Measurements from ENCODE around the gene LRRC37A3.
"Not testable (repeated sequence)": the region's sequence is repeated elsewhere in the genome, so short reads cannot be mapped to it uniquely, and the experiment has no call there.

LRRC37A3 gene

DNA sequence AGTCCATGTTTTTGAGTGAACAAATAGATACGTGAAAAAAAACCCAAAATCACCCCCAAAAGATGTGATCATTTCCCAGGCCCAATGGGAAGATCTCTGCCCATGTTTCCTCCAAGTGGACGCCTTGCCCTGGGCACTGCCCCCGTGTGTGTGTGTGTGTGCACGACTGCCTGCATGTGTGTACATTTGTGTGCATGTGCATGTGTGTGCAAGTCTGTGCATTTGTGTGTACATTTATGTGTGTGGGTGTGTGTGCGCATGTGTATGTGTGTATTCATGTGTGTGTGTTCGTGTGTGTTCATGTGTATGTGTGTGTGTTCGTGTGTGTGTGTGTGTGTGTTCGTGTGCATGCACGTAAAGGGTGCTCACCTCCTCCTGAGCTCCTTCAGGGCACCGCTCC lies 16.8 kb upstream of the LRRC37A3 start:
- H3K4me3 ChIP-seq (ENCODE audit: low read length): no peak overlapping the region
- DNase-seq (ENCODE audit: low read depth): no peak
- TF ChIP-seq, protein P1, sequence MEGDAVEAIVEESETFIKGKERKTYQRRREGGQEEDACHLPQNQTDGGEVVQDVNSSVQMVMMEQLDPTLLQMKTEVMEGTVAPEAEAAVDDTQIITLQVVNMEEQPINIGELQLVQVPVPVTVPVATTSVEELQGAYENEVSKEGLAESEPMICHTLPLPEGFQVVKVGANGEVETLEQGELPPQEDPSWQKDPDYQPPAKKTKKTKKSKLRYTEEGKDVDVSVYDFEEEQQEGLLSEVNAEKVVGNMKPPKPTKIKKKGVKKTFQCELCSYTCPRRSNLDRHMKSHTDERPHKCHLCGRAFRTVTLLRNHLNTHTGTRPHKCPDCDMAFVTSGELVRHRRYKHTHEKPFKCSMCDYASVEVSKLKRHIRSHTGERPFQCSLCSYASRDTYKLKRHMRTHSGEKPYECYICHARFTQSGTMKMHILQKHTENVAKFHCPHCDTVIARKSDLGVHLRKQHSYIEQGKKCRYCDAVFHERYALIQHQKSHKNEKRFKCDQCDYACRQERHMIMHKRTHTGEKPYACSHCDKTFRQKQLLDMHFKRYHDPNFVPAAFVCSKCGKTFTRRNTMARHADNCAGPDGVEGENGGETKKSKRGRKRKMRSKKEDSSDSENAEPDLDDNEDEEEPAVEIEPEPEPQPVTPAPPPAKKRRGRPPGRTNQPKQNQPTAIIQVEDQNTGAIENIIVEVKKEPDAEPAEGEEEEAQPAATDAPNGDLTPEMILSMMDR (IDR thresholded peaks at IDR 0.05; ENCODE audit: insufficient read depth, low read depth, low read length, missing control alignments): no peak

DNA sequence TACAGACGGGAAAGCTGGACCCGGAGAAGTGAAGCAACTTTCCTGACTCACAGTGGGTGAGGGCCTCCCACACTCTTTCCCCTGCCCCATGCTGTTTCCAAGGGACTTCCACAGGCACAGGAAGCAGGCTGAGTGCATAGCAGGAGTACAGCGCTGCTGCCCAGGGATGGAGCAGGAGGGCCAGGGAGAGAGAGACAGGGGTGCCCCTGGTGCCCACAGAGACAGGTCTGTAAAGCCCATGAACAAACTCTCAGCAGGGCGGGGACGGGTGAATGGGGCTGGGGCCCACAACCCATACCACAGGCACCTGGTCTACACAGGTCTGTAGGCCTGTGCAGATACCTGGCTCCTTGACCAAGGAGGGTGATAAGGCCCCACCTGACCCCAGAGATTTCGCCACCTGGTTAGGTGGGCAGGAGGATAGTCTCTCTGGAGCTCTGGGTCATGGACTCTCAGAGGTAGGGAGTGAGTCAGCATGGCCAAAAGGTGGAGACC lies 15.1 kb upstream of the LRRC37A3 start:
- DNase-seq (ENCODE audit: low read depth); H3K4me3 ChIP-seq (ENCODE audit: low read length): not testable (repeated sequence)

DNA sequence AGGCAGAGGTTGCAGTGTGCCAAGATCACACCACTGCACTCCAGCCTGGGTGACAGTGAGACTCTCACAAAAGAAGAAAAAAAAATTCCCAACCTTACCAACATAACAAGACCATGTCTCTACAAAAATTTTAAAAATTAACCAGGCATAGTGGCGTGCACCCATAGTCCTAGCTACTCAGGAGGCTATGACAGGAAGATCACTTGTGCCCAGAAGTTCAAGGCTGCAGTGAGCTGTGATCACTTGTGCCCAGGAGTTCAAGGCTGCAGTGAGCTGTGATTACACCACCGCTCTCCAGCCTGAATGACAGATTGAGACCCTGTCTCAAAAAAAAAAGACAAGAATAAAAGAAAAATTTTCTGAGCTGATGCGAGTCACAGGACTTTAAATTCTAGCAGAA lies 13.6 kb upstream of the LRRC37A3 start:
- not testable (repeated sequence) for H3K4me3 ChIP-seq (ENCODE audit: low read length); DNase-seq (ENCODE audit: low read depth)

DNA sequence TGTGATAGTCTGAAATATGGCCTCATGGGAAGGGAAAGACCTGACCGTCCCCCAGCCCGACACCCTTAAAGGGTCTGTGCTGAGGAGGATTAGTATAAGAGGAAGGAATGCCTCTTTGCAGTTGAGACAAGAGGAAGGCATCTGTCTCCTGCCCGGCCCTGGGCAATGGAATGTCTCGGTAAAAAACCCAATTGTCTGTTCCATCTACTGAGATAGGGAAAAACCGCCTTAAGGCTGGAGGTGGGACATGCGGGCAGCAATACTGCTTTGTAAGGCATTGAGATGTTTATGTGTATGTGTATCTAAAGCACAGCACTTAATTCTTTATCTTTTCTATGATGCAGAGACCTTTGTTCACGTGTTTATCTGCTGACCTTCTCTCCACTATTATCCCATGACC lies 11.1 kb upstream of the LRRC37A3 start:
- DNase-seq (ENCODE audit: low read depth); H3K4me3 ChIP-seq (ENCODE audit: low read length): not testable (repeated sequence)

DNA sequence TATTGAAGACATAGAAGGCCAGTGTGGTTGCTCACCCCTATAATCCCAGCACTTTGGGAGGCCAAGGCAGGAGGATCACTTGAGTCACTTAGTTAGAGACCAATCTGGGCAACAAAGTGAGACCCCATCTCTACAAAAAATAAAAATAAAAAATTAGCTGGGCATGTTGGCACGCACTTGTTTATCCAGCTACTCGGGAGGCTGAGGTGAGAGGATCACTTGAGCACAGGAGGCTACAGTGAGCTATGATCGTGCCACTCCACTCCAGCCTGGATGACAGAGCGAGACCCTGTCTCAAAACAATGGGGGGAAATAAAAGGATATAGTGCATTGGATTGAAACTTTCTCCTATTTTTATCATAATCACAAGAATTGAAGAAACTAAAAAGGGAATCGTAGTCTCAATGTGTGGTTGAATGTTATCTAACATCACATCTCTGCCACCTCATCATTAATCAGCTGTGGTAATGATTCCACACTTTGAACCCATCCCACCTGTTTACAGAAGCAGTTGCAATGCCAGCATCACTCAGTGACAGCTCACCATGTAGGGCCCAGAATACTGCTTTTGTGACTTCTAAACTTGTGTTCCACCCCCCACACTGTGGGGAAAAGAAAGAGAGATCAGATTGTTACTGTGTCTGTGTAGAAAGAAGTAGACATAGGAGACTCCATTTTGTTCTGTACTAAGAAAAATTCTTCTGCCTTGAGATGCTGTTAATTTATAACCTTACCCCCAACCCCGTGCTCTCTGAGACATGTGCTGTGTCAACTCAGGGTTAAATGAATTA lies 10.3 kb upstream of the LRRC37A3 start:
- DNase-seq (ENCODE audit: low read depth): peak; percentile 73
- H3K4me3 ChIP-seq (ENCODE audit: low read length): not testable (repeated sequence)

DNA sequence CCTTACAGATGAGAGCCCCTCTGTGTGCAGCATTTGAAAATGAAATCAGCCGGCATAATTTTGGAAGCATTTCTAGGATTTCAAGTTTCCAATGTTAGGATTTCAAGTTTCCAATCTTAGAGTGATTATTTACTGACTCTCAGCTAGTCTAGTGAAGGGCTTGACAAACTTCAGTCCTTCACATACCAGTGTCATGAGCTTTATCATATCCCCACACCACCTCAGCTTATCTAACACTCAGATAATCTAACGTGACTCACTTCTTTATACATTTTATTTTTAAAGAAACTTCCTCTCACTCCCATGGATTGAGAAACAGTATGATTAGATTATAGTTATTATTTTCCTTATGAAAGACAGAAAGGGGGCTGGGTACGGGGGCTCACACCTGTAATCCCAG lies 9.4 kb upstream of the LRRC37A3 start:
- not testable (repeated sequence) for DNase-seq (ENCODE audit: low read depth); H3K4me3 ChIP-seq (ENCODE audit: low read length)

DNA sequence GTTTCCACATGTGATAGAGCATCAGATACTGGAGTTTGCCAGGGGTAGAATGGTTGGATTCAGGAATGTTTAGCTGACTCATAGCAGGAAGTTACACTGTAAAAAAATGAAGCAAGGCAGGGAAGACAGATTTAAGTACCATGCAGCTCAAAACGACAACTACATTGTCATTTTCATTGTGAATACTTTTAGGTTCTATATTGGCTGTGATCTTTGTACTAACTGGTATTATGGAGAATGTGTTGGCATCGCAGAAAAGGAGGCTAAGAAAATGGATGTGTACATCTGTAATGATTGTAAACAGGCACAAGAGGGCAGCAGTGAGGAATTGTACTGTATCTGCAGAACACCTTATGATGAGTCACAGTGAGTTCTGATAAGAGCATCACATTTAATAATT lies 8.2 kb upstream of the LRRC37A3 start:
- TF ChIP-seq, protein P1 (IDR thresholded peaks at IDR 0.05; ENCODE audit: insufficient read depth, low read depth, low read length, missing control alignments): peak; percentile 50
- peak; percentile 64 for DNase-seq (ENCODE audit: low read depth)
- not testable (repeated sequence) for H3K4me3 ChIP-seq (ENCODE audit: low read length)

DNA sequence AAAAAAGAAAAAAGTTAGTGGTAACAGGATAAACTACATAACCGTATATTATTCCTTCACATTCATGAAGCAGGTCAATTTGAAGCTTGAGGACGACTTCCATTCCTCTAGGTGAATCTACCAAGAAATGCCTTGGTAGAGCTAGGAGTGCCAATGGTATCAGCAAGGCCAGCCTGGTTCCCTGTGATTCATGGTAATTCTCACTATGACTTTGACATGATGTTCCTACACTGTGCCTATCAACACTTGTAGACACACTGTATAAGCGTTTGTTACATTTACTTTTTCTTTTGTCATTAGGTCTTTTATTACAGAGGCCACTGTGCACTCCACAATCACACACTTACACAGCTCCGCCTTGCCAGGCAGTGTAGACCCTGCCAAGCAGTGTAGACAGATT lies 7.2 kb upstream of the LRRC37A3 start:
- DNase-seq (ENCODE audit: low read depth); H3K4me3 ChIP-seq (ENCODE audit: low read length): not testable (repeated sequence)

DNA sequence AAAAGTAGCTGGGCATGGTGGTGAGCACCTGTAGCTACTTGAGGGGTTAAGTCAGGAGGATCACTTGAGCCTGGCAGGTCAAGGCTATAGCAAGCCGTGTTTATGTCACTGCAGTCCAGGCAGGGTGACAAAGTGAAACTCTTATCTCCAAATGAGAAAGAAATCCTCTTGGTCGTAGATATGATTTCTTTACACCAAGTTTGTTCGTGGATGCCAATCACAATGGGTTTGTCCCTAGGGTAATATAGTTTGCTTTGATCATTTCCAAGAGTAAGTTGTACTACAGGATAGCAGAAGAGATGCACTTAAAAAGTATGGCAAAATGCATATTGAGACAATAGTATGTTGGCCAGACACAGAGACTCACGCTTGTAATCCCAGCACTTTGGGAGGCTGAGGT lies 6.0 kb upstream of the LRRC37A3 start:
- H3K4me3 ChIP-seq (ENCODE audit: low read length); DNase-seq (ENCODE audit: low read depth): not testable (repeated sequence)

DNA sequence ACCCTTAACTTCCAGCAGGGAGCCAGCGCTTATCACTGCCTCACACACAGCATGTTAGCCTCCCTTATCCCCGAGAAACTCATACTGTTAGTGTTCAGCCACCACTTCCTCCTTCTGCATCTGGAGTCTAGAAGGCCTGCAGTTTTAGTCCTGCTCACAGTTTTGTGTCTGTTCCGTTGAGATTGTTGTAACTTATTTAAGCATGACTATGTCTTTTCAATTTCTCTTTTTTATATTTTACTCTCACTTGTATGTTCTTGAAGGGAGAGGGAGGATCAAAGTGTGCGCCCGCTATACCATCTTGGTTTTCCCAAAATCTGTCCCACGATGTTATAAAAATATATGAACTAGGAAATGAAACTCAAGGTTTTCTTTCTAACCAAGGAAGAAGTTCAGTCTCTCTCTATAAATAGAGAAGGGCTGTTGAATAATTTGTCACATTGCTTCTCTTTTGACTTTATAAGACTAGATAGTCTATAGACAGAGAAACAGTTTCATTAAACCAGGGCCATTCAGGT lies 3.8 kb upstream of the LRRC37A3 start:
- not testable (repeated sequence) for H3K4me3 ChIP-seq (ENCODE audit: low read length); DNase-seq (ENCODE audit: low read depth)

DNA sequence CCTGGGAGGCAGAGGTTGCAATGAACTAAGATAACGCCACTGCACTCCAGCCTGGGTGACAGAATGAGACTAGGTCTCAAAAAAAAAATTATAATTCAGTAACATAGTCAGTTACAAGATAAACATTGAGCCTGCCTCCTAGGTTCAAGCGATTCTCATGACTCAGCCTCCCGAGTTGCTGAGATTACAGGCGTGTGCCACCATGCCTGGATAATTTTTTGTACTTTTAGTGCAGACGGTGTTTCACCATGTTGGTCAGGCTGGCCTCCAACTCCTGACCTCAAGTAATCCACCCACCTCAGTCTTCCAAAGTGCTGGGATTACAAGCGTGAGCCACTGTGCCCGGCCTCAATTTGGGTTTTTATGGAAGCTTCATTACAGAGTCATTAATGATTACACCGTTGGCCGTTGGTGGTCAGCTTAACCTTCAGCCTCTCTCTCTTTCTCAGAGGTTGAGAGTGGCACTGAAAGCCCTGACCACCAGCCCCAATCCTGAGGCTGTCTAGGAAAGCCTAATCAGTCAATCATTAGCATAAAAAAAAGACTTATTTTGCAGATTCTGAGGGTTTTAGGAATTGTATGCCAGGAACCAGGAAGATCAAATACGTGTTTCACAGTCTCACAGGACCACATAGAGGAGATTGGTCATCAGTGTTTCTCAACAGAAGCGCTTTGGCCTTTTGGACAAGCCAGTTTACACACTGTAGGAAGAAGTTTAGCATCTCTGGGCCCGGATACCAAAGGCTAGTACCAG lies 1.3 kb upstream of the LRRC37A3 start:
- peak; percentile 38 for DNase-seq (ENCODE audit: low read depth)
- TF ChIP-seq, protein P1 (IDR thresholded peaks at IDR 0.05; ENCODE audit: insufficient read depth, low read depth, low read length, missing control alignments): no peak
- no peak overlapping the region for H3K4me3 ChIP-seq (ENCODE audit: low read length)

Measured in epithelial cell of esophagus (primary cell).